ENCODE data around the gene TESMIN.

TESMIN gene

DNA sequence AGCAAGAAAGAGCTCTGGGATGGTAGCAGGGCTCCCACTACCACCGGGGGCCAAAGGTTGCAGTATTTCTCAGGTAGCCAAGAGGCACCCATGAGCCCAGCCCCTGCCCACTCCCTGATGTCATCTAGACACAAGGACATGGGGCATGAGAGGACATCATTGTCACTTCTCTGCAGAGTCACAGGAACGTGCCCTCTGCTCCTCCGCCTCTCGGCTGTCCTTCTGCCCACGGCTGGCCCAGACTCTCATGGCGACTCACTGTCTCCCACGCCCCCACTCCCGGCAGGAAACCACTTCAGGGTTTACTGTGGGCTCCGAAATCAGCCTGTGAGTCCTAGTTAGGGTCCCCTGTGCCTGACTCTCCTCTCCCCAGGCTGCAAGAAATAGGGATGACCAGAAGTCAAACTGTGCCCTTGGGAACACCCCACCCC, 68.8 kb downstream of the TESMIN start:
- FAIRE-seq: no peak

DNA sequence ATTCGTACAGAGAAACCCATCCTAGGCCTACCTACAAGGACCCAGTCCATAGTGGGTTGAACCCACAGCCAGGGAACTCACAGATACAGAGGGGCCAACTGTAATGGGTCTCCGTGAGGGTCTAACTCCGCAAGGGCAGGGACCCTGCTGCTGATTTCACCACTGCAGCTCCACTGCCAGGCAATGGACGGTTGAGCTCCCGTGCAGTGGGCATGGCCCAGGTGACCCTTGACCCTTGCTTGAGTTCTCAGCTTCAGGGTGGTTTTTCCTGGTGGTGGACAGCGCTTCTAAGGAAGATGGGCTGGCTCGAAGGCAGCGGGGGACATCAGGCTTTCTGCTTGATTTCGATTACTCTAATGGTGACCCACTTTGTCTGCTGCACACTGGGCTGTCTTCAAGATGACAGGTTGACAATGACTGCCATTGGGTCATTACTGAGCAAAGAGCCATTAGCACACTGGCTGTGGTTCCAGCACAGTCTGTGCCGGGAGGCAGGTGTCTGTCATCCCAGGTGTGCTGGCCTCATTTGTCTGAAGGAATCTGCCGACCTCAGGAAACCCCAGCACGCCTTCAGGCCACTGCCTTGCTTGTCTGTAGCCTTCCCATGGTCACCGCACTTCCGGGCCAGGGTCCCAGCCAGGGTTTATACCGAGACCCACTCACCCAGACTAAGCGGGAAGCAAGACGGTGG, 70.6 kb downstream of the TESMIN start:
- FAIRE-seq: no peak

DNA sequence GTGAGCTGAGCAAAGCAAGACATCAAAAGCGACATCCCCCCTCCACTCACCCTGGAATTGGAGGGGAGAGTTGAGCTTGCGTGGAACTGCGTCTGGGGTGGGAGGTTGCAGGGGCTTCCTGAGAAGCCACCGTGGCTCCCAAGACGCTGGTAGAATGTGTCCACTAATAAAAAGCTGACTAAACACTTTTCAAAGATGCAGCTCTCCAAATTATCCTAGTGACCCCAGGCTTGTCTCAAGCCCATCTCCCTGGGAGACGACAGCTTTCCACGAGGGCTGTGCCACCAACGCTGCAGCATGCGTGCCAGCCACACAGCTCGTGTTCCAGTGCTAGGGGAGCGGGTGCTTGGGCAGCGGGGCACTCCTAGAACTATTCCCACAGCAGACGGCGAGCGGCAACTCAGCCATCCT, 73.3 kb downstream of the TESMIN start:
- no peak for FAIRE-seq

DNA sequence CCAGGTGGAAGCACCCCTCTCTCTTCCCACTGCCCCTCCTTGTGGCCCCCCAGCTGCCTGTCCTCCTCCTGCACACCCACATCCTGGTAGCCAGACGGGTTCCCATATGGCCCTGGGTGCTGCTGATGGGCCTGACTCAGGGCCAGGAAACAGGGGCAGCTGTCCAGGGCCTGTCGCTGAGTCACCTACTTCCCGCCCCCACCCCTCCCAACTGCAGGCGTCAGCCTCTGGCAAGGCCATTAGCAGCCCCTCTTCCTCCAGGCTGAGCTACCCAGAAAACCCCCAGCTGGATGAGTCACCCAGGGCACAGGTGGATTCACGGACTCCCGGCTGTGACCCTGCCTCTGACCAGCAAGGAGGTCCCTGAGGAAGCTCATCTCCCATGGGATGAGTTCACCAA, 73.9 kb downstream of the TESMIN start:
- FAIRE-seq: no peak

DNA sequence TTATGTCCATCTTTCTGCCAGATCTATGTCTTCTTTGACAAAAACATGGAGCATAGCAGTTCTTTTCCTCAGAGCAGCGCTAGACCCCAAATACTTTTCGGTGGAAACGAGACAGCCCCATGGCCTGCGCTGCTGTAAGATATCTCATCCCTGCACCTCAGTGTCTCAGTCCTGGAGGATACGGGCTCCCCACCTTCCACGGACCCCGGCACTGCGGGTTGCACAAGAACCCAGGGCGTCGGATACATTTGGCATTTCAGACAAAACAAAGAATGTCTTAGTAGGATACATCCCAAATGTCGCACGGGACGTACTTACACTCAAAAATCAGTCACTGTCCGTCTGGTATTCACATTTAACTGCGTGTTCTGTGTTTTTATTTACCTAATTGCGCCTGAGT, 76.9 kb downstream of the TESMIN start:
- no peak for FAIRE-seq

DNA sequence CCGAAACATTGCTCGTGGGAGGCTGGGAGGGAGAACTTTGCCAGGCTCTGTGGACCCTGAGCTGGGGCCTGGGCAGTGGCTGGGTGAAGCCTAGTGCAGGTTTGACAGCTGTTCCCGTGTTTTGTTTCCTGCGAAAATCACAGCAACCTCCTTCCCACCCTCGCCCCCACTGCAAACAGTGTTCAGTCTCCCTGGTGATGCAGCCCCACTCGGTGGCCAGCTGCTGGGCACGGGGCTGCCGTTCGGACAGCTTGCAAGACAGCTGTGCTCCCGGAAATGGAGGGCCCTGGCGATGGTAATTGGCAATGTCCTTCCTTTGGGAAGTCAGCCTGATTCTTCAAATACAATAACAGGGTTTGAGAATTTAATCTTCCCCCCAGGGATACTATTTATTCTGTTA, 77.3 kb downstream of the TESMIN start:
- no peak for FAIRE-seq

DNA sequence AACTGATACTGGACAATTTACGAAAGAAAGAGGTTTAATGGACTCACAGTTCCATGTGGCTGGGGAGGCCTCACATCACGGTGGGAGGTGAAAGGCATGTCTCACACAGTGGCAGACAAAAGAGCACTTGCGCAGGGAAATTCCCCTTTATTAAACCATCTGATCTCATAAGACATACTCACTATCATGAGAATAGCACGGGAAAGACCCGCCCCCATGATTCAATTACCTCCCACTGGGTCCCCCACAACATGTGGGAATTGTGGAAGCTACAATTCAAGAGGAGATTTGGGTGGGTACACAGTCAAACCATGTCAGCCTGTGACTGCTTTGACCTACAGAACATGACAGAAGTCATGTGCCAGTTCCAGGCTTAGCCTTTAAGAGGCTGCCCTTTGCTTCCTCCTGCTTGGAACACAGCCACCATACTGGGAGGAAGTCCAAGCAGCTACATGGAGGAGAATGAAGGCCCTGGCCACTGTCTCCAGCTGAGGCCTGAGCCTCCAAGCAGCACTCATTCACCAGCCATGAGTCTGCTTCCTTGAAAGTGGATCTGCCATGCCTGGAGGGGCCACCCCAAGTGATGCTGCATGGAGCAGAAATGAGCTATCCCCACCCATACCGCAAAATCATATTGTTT, 77.9 kb downstream of the TESMIN start:
- no peak for FAIRE-seq

DNA sequence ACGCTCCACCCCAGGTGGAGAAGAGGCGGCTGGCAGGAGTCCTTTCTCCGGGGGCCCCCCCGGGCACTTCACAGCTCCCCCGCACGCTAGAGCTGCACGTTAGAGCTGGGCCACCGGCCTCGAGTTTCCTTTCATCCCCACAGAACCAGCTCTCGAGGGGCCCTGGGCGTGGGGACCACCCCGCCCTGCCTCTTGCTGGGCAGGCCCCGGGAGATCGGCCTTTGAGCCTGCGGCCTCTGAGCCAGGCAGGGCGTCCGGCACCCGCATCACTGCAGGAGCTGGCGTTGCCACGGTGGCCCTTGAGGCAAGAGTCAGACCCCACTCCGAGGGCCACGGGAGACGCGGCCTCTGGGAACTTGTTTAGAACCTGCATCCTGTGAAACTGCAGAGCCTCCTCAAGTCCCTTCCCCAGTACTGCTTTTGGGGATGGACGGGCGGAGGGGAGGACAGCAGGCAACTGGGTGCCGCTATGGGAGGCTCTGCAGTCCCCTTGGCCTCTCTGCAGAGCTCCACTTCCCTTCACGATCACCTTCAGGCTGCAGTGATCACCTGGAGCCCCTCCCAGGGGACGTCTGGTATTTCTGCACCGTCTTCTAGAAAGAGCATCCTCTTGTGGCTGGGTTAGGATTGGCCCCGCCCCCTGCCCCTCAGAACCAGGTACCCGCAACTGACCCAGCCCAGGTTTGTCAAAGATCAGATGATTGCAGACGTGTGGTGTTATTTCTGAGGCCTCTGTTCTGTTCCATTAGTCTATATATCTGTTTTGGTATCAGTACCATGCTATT, 80.9 kb downstream of the TESMIN start:
- FAIRE-seq: no peak

DNA sequence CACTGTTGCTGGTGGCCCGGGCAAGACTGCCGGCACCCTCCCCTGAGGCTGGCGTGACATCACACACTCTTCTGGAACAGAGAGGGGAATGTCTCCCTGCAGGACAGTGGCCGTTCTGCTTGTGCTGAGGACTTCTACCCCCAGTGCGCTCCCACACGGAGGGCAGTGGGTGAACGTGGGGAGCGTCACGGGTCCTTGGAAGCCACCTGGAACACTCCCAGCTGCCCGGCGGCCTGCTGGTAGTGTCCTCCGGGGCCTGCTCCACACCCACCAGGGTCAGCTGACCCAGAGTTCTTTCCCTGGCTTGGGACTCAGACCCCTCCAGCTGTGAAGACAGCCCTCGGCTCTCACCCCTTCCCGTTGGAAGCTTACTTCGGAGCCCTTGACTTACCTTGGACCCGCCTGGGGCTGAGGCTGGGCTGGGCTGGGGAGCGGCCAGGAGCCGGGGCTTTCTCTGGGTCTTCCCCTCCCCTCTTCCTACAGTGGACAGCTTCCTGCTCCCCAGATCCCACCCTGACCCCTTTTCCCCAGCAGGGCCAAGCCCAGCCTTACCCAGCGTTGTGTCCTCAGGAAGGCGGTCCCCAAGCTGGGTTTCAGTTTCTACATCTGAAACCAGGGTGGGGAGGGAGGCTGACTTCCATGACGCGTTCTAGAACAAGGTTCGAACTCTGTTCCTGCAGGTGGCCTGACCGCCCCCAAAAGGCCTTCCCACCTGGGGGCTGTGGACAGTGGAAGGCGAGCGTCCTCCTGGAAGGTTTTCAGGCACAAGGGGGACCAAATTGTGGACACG, 81.8 kb downstream of the TESMIN start:
- FAIRE-seq: no peak

DNA sequence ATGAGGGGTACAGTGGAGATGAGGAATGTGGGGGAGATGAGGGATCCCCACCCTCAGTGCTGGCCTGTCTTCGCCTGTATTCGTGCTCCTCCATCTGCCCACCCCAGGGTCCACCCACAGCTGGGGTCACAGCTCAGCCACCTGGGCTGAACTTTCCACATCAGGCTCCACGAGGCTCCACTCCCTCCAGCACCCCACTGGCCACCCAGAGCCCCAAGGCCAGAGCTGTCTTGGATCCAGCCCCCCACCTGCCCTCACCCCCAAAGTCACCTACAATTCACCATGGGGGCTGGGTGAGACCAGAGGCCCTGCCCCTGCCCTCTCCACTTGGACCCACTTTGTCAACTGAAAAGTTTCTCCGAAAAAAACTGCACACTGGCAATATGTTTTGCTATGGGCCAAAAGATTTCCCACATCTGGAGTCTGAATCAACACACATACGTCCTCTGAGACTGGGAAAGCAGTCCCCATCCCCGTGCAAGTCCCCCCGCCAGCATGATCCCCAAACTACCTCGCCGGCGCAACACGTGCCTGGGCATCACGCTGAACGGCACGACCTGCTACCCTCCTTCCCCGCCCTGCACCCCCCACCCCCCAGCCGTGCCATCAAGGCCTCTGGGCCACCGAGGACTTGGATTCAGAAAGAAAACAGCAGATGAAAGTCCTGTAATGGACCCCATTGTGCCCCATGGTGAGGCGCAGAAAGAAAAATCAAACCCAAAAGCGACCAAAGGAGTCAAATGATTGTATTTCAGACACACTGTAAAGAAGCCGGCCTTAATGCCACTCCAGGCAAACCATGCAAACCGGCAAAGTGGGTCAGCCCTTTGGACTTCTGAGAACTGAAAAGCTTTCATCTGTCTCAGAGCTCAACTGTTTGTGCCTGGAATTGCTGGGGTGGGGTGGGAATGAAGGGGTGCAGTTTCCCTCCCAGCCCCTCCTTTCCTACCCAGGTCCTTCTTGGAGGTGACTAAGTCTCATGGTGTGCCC, 83.5 kb downstream of the TESMIN start:
- no peak for FAIRE-seq

DNA sequence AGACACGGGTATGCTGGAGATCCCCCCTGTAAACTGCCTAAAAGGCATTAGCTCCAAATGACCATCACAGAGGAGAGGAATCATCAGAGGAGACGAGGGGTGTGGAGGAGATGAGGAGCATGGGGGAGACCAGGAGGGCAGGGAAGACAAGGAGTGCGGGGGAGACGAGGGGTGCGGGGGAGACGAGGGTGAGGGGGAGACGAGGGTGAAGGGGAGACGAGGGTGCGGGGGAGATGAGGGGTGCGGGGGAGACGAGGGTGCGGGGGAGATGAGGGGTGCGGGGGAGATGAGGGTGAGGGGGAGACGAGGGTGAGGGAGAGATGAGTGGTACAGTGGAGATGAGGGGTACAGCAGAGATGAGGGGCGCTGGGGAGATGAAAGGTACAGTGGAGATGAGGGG, 84.5 kb downstream of the TESMIN start:
- no peak for FAIRE-seq

DNA sequence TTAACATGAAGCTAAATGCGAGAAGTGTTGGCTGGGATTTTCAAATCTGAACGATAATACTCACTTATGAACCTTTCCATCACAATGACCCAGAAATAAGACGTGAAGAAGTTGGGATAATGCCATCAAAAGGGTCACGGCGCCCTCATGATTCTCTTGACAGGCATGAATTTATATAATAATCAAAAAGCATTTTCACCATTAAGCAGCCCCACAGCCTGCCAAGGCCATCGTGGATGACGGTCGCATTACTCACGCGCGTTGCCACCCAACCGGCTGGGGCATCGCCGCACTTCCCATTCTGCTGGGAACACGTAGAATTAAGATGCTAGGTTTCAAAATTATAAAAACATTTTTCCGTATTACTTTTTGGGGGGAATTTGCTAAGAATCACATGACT, 85.9 kb downstream of the TESMIN start:
- FAIRE-seq: no peak

DNA sequence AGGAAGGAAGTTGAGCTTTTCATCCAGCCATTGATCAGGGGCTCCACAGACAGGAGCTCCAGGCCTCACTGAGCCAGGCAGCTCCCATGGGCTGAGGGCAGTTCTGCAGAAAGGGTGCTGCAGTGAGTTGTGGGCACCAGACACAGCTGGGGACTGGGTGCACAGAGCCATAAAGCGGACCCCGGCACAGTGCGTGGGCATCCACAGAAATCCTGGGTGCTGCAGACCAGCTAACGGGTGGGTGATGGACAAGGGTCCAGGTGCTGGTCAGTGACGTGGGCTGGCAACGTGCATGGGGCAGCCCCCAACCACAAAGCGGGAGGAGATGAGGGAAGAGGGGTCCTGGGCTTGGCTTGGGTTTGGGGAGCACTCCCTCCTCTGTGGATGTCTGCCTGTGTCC, 86.4 kb downstream of the TESMIN start:
- no peak for FAIRE-seq

DNA sequence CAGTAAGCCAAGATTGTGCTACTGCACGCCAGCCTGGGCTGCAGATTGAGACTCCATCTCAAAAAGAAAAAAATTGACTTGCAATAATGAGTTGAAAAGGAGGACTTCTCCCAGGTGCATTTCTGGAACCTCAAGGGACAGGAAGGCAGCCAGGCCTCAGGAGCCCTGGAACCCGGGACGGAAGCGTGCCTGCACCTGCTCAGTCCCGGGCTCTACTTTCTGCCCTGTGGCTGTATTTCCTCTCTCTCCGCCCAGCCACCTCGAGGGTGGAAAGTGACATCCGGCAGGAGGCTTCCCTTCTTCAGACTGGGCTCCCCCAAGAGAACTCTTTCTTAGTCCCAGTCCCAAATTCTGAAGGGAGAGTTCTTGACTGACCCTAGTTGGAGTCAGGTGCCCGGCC, 87.2 kb downstream of the TESMIN start:
- no peak for FAIRE-seq

DNA sequence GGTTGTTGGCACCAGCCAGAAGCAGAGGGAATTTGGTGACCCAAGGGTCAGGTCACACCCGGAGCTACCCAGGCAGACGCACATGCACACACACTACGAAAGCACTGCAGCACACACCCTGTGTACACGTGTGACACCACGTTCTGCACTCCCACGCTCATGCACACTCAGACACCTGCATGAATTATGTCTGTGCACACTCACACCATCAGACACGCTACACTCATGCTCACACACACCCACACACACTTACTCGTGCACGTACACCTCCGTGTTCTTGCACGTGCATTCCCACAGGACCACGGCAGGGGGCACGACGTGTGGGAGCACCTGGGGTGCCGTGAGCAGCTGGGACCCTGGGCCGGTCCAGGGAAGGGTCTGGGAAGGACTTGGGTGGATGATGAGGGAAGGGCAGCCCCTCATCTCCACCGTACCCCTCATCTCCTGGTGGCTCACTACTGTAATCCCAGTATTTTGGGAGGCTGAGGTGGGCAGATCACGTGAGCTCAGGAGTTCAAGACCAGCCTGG, 87.8 kb downstream of the TESMIN start:
- no peak for FAIRE-seq

DNA sequence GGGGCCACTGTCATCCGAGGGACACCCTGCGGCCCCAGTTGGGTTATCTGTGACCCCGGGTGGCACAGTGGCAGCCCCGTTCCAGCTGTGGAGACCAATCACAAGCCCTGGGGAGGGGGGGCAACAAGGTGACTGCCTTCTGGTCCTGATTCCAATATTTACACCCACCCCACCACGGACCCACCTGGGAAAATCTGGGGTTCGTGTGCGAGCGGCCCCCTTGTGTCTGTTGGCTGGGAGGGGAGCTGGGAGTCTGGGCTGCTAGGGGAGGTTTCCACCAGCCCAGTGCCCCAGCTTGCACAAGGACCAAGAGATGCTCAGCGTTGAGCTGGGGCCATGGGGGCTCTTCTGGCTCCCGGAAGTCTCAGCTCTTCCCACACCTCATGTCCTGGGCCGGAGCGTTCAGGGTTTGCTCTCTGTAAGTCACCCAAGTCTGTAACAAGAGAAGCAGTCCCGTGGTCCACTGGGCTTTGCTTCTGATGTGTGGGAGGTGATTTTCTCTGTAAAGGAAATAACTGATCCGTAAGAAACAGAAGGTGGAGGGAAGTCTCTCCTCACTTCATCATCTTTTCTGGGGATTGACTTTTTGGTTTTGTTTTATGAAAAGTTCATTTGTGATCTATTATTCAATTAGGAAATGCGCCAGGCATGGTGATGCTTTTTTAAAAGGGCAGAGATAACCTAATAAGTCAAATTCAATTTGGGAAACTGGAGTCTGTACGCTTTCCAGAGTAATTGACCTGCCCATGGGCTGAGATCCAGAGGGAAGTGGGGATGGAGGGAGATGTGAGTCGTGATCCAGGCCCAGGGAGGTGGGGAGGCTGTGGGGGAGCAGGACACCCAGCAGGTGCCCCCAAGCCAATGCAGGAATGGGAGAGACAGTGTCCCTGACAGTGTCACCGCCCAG, 89.4 kb downstream of the TESMIN start:
- no peak for FAIRE-seq

DNA sequence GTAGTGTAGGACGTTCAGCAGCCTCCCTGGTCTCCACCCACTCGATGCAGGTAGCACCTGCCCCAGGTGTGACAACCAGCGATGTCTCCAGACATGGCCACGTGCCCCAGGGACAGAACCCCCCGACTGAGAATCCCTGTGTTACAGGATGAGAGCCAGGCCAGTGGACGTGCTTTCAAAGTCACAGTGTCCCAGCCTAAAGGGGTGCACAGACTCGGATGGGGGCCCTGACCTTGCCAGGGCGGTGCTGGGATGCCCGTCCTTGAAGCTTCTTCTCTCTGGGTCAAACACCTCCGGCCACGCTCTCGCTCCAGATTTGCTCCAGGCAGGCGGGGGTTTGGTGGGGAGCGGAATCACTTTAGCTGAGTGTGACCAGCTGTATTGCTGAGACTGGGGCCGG, 90.3 kb downstream of the TESMIN start:
- FAIRE-seq: no peak

DNA sequence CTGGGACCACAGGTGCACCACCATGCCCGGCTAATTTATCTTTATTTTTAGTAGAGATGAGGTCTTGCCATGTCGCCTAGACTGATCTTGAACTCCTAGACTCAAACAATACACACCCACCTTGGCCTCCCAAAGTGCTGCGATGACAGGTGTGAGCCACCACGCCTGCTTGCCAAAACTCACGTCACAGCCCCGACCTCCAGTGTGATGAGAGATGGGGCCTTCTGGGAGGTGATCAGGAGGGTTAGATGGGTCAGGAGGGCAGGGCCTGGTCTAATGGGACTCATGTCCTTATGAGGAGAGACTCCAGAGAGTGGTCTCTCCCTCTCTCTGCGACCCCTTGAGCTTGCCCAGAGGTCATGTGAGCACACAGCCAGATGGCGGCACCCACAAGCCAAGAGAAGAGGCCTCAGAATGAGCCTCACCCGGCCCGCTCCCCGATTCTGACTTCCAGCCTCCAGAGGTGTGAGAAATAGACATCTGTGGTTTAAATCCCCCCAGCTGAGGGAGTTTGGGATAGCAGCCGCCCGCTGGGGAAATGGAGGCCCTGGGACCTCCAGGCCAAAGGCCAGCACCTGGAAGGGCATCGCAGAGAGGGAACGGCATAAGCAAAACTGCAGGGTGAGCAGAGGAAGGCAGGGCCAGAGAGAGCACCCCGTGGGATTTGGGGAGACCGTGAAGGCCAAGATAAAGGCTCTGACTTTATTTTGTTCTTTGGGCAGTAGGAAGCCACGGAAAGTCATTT, 91.1 kb downstream of the TESMIN start:
- FAIRE-seq: no peak

DNA sequence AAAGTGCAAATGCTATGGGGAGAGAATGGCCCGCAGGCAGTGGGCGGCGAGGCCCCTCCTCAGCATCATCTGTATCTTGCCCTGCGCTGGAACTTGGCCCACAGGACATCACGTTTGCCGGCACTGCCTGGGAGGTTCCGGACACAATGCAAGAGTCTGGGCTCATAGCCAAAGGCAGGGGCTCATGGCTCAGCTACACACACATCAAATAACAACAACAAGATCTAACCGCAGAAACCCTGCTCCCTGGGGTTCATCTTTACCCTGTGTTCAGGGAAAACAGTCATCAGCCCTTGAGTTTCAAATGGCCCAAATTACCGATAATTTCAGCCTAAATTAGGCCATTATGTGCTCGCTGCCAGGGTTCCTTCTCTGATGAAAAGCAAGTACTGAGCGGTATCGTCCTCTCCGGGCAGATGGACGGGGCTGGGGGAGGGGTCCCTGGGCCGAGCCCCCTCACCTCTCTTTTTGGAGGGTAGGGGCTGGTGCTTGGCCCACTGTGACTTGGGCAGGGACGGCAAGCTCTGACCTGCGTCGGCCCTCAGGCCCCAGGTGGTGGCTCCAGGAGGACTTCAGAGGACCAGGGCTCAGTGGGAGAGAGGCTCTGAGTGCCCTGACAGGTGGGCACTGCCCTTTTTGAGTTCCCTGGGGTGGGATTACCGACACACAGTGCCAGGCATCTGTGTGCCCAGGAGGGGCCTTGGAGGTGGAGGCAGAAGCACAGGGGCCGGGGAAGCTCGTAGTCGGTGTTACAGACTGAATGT, 92.0 kb downstream of the TESMIN start:
- FAIRE-seq: no peak
